ENCODE data around the gene TBC1D5.

DNA sequence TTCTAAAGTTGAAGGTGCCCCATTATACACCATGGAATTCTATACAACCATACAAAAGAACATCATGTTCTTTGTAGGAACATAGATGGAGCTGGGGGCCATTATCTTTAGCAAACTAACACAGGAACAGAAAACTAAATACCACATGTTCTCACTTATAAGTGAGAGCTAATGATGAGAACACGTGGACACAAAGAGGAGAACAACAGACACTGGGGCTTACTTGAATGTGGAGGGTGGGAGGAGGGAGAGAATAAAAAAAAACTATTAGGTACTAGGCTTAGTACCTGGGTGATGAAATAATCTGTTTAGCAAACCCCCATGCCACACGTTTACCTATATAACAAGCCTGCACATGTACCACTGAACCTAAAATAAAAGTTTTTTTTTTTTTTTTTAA lies 515.0 kb downstream of the TBC1D5 start:
- TF ChIP-seq RAD21 (conservative IDR thresholded peaks at IDR 0.05 in 1 of 2, IDR thresholded peaks at IDR 0.05 in 1 of 2), result no peak
- TF ChIP-seq HDAC2 (IDR thresholded peaks at IDR 0.05), result no peak
- TF ChIP-seq, protein P1, sequence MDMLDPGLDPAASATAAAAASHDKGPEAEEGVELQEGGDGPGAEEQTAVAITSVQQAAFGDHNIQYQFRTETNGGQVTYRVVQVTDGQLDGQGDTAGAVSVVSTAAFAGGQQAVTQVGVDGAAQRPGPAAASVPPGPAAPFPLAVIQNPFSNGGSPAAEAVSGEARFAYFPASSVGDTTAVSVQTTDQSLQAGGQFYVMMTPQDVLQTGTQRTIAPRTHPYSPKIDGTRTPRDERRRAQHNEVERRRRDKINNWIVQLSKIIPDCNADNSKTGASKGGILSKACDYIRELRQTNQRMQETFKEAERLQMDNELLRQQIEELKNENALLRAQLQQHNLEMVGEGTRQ (IDR thresholded peaks at IDR 0.05), result no peak
- TF ChIP-seq, protein P2, sequence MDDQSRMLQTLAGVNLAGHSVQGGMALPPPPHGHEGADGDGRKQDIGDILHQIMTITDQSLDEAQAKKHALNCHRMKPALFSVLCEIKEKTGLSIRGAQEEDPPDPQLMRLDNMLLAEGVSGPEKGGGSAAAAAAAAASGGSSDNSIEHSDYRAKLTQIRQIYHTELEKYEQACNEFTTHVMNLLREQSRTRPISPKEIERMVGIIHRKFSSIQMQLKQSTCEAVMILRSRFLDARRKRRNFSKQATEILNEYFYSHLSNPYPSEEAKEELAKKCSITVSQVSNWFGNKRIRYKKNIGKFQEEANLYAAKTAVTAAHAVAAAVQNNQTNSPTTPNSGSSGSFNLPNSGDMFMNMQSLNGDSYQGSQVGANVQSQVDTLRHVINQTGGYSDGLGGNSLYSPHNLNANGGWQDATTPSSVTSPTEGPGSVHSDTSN (IDR thresholded peaks at IDR 0.05), result no peak
- TF ChIP-seq, protein P3, sequence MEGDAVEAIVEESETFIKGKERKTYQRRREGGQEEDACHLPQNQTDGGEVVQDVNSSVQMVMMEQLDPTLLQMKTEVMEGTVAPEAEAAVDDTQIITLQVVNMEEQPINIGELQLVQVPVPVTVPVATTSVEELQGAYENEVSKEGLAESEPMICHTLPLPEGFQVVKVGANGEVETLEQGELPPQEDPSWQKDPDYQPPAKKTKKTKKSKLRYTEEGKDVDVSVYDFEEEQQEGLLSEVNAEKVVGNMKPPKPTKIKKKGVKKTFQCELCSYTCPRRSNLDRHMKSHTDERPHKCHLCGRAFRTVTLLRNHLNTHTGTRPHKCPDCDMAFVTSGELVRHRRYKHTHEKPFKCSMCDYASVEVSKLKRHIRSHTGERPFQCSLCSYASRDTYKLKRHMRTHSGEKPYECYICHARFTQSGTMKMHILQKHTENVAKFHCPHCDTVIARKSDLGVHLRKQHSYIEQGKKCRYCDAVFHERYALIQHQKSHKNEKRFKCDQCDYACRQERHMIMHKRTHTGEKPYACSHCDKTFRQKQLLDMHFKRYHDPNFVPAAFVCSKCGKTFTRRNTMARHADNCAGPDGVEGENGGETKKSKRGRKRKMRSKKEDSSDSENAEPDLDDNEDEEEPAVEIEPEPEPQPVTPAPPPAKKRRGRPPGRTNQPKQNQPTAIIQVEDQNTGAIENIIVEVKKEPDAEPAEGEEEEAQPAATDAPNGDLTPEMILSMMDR (IDR thresholded peaks at IDR 0.05), result no peak
- no peak for TF ChIP-seq CBX2 (IDR thresholded peaks at IDR 0.05; ENCODE audit: borderline replicate concordance, low read depth)
- no peak for TF ChIP-seq POLR2AphosphoS2 (conservative IDR thresholded peaks at IDR 0.05; ENCODE audit: low read length)
- no peak for TF ChIP-seq EP300 (IDR thresholded peaks at IDR 0.05)
- TF ChIP-seq TP53 (CRISPR knock-in tag; IDR thresholded peaks at IDR 0.05), result no peak

Measured in A549 (cell line).